GM18861 (cell line): ENCODE data around the gene SH3GL2.

ENCODE experiments used
- ATAC-seq: cut with Tn5 transposase; IDR thresholded peaks from one replicate; pipeline ENCODE4 v1.9.1; 2021; ENCODE audit not compliant: unreplicated experiment

SH3GL2 gene

GRCh38 chr9:17653947-17654465, 75.1 kb downstream of the SH3GL2 start:
- no peak for ATAC-seq

- ATAC-seq = no peak
Measured at GRCh38 chr9:17656889-17657288, 78.0 kb downstream of the SH3GL2 start.

GRCh38 chr9:17658237-17658636, 79.4 kb downstream of the SH3GL2 start:
- no peak for ATAC-seq

DNA sequence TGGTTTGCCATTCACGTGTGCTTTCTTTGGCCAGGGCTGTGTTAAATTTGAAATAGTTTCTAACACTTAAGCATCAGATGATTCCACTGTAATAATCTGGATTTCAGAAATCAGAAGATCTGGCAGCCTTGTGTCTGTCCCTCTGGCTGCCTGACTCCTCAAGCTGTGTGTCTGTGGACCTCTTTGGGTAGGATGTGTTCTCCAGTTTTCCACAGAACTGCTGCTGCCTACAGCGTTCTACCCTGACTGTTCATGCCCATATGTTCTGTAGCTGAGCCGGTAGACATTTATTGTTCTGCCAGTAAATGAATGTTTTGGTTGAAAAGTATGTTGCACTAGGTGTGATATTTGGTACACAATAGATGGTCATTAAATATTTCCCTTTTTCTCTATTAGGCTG, 81.3 kb downstream of the SH3GL2 start:
- no peak for ATAC-seq

GRCh38 chr9:17665450-17665849, 86.6 kb downstream of the SH3GL2 start:
- ATAC-seq = no peak

DNA sequence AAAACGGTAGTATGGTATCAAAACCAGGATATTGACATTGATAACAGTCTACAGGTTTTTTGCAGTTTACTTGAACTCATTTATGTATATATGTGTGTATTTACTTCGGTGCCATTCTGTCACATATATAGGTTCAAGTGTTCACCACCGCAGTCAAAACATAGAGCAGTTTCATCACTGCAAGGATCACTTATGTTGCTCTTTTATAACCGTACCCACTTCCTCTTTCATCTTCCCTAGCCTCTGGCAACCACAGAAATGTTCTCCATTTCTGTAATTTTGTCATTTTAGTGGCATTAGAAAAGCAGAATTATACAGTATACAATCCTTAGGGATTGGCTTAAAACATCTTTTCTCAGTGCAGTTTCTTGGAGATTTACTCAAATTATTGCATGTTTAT, 90.3 kb downstream of the SH3GL2 start:
- peak; percentile 69 for ATAC-seq

DNA sequence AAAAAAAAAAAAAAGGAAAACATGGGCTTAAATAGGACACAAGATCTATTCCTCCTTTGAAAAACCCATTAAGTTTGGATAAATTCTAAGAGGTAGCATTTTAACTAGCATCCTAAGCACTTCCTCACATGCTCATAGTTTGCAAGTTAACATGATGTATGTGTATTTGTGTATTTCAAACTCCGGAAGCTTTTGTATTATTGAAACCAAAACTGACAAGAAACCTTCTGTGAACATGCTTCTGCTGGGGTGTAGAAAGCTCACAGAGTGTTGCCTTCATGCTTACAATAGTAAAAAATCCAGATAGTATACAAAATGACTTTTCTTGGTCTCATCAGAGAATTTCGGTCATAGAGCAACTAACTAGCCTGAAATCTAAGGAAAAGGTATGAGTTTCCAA, 103.8 kb downstream of the SH3GL2 start:
- no peak for ATAC-seq

DNA sequence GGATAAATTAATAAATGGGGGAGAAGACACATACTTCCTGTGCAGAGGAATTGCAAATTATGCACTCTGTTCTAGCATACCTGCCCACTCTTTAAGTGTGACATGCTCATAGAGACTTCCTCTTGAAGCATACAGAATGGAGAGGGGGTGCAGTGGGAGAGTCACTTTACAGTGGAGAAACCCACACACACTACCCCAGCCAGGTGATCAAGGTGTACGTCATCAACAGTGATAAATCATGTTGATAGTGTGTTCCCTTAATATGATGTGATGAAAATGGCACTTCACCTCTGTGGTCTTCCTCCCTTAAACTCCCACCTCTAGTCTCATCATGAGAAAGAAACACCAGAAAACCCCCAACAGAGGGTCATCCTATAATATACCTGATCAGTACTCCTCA, 110.0 kb downstream of the SH3GL2 start:
- ATAC-seq = no peak

GRCh38 chr9:17694336-17694735, 115.5 kb downstream of the SH3GL2 start:
- no peak for ATAC-seq

GRCh38 chr9:17695482-17695881, 116.6 kb downstream of the SH3GL2 start:
- ATAC-seq = no peak

- no peak for ATAC-seq
Measured at GRCh38 chr9:17699615-17700330, 120.9 kb downstream of the SH3GL2 start.

GRCh38 chr9:17706347-17706746, 127.5 kb downstream of the SH3GL2 start:
- no peak for ATAC-seq

DNA sequence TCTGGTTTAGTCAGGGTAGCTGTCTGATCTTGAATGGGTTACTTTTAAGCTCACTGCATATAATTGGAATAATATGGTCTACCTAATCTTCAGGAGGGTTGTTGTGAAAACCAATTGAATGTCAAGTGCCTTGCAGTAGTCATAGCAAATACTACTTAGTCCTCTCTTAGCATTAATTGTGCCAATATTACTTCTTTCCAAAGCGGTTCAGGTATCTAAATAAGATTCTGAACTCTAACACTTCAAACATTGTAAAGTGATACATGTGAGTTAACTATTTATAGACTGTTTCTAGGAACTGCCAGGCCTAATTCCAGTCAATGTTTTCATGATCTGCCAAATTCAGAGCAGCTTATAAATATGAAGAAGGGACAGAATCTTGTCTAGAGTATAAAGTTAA, 140.2 kb downstream of the SH3GL2 start:
- no peak for ATAC-seq

- ATAC-seq = no peak
Measured at GRCh38 chr9:17721954-17722353, 143.1 kb downstream of the SH3GL2 start.

GRCh38 chr9:17723656-17724055, 144.8 kb downstream of the SH3GL2 start:
- no peak for ATAC-seq

- ATAC-seq = no peak
Measured at GRCh38 chr9:17725399-17726010, 146.6 kb downstream of the SH3GL2 start.

DNA sequence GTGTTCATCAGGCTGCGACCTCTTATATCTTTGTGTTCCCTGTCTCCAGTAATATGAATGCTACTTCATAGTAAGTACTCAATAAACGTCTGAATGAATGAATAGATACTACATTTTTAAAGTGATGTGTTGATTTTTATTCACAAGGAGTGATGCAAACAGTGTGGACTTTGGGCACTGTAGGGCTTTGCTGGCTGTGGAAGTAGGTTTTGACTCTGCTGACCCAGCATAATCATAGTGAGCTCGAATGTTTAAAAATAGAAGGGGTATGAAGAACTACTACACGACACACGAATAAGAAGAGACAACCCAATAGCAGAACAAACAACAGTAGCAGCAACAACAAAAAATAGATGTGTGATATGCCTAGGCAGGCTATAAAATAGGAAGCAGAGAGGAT, 147.4 kb downstream of the SH3GL2 start:
- ATAC-seq = no peak

- no peak for ATAC-seq
Measured at GRCh38 chr9:17730899-17731298, 152.0 kb downstream of the SH3GL2 start.

- ATAC-seq = no peak
Measured at GRCh38 chr9:17731308-17731707, 152.4 kb downstream of the SH3GL2 start.

DNA sequence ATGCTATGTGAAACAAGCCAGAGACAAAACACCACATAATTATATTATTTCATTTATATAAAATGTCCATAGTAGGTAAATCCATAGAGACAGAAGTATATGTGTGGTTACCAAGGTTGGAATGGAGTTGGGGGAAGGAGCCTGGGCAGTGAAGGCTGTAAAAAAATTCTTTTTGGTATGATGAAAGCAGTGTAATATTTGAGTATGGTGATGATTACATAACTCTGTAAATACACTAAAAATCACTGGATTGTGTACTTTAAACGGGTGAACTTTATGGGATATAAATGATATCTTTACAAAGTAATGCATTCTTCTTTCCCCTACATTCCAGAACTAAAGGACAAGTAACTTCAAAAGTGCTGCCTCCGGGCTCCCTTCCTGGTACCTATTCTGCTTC, 155.8 kb downstream of the SH3GL2 start:
- no peak for ATAC-seq

DNA sequence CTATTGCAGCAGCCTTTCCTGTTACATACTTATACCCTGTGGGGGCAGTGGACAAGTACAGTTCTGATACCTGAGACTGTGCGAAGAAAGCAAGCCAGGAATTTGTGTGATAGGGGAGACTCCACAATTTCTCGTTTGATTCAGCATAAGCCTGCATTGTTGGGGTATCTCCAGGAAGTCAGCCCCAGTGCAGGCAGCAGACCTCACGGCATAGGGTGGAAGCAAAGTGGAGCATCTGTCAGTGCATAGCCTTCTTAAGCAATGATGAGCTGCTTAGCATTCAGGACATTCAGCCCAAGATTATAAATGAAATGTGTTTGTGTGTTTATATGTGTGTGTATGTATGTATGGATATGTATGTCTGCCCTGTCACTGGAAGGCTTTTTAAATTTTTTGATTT, 157.0 kb downstream of the SH3GL2 start:
- ATAC-seq = no peak

- ATAC-seq = peak; percentile 69
Measured at GRCh38 chr9:17739022-17739421, 160.2 kb downstream of the SH3GL2 start.

- no peak for ATAC-seq
Measured at GRCh38 chr9:17739736-17740135, 160.9 kb downstream of the SH3GL2 start.
